ENCODE data around the gene RASSF4.
"Not testable (repeated sequence)": the region's sequence is repeated elsewhere in the genome, so short reads cannot be mapped to it uniquely, and the experiment has no call there.

The RASSF4 gene

DNA sequence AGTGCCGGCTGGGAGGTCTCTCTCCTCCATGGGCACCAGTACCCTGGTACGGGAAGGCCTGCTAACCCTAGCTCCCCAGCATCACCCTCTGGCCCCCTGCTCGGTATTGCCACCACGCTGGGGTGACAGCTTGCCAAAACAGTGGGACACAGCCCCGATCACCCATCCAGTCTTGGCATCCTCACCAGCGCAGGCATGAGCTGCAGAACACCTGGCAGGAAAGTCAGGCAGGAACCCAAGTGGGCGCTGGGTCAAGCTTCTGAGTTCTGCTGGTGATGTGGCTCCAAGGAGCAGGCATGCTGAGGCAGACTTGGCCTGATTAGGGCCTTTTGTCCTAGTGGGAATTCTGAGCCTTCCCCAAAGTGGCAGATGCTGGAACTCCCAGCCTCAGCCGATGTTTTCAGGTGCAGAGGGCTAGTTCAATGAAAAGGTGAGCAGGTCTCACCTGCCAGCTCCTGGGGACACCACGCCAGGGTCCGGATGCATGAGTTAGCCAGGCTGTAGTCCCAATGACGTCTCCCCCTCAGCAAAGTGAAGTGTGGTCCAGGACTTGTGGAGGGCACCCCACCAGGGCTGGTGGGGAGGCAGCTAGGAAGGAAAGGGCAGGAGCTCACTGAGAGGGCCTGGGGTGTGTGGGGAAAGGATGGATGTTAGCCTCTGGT is 32.6 kb downstream of the RASSF4 start:
- no peak for DNase-seq

DNA sequence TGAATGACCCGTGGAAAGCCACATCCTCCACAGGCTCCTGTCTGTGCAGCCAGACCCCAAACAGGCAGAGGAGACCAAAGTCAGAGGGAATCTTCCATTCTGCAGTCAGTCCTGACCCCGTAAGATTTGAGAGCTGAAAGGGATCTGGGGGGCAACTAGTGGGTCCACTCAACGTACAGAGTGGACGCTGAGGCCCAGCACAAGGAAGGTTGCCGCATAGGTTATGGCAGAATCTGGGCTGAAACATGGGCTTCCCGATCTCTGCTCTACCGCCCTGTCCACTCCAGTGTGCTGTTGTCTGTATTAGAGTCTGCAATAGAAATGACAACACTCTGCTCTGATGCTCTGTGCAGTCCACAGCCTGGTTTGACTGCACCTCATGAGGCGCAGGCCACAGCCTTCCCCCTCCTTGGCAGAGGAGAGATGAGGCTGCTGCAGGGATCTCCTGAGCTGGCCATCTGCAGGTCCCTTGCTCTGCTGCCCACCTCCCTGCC is 33.2 kb downstream of the RASSF4 start:
- no peak for DNase-seq

DNA sequence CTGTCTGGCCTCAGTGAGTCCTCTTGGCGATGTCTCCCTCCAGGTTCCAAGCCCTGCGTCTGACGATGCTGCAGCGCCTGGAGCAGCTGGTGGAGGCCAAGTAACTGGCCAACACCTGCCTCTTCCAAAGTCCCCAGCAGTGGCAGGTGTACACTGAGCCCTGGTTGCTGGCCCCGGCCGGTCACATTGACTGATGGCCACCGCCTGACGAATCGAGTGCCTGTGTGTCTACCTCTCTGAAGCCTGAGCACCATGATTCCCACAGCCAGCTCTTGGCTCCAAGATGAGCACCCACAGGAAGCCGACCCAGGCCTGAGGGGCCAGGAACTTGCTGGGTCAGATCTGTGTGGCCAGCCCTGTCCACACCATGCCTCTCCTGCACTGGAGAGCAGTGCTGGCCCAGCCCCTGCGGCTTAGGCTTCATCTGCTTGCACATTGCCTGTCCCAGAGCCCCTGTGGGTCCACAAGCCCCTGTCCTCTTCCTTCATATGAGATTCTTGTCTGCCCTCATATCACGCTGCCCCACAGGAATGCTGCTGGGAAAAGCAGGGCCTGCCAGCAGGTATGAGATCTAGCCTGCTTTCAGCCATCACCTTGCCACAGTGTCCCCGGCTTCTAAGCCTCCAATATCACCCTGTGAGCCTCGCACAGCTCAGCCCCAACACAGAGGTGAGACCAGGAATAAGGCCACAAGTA is 33.8 kb downstream of the RASSF4 start:
- no peak for DNase-seq

DNA sequence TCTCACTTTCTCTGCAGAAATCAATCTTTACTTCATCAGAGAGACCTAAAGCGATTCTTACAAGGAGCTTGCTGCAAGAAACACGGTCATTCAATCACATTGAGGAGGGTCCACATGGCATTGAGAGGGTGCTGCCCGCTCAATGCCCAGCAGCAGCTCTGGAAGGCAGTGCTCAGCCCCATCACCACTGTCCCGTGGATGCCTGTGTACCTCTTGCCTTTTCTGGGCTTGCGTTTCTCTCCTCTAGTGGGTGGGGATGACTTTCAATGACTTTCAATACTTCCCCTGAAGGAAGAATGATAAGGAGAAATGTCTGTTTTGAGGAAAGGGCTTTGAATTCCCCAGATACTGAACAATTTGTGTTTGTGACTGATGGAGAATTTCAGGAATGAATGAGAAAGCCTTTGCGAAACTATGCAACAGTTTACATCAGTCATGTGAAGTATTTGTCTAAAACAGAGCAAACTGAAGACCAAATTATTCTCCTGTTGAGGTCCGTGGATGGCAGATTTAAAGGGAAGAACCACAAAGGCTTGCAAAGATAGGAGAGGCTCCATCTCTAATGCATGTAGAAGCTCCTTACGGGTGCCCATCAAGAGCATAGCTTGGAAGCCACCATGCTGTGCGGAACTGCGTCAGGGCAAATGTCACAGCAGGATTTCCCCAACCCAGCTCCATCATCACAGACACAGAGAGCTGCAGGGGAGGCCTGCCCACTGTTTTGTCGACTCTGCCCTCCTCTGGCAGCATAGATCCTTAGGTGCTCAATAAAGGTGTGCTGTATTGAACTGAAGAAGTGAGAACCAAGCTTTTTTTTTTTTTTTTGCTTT is 34.5 kb downstream of the RASSF4 start:
- peak; percentile 56 for DNase-seq

DNA sequence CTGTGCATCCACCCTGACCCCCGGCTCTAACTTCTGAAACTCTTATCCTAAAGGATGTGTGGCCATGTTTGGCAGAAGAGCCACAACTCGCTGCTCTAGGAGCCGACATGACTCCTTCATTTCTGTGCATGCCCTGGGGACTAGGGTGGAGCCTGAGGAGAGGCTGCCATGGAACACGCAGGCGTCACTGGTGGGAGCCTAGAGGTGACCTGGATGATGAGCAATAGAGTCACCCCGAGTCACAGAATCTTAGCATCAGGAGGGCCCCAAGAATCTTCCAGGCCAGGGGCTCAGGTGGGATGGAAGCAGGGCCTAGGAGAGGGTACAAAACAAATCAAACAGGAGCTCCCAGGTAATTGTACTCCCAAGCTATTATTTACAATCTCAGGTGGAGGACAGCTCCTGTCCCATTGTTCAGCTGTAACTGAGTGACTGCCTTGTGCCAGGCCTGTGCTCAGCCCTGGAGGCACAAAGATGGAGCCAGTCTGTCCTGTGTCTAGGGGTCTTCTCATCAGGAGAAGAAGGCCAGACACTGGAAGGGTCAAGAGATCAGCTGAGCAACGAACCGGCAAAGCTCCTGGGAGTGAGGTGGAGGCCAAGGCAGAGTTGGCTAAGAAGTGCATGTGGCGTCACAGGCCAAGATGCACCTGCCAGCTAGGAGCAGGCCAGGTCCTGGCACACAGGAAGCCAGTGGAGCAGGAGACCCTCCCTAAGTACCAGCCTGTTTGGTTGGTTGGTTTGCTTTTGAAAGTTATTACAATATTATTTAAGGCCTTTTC is 35.3 kb downstream of the RASSF4 start:
- no peak for DNase-seq

DNA sequence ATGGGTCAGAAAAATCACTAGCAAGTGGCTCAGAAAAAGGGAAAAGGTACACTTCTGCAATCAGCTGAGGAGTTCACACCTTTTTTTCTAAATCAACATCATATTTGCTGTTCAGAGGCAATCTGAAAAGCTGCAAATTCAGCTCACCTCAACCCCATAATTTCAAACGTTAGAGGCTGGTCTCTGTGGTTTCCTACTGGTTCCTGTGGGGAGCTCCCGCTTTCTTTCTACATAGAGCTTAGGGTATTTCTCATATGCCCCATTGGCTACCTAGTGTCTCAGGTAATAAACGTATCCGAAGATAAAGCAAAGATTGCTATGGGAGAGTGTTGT is 35.9 kb downstream of the RASSF4 start:
- no peak for DNase-seq

DNA sequence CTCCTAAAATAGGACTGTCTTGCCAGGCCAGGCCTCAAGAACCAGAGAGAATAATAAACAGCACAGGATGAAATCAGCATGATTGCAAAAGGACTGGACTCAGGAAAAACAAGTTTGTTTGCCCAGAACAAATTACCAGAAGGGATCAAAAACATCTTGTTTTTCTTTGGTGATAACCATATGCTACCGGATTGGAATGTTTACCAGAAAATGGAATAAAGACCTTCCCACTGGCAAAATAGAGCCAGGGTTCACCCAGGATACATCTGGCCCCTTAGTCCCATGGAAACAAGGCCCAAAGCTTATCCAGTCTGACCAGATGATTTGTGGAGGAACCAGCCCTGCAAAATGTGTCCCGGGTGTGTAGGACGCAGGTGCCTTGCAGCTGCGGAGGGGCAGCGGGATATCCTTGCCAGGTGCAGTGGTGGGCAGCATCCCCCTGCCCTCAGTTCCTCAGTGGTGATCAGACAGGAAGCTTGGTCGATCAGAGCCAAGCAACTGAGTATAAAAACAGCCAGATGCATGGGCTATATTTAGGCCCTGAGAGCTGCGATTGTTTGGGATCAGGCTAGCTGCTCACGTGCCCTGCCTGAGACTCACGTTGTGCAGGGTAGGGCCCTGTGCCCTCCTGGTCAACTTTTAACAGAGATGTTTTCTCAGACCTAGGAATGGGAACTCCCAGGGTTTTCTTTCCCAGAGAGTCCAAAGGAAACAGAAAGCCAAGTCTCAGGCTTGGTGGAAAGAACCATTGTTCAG is 36.5 kb downstream of the RASSF4 start:
- no peak for DNase-seq

DNA sequence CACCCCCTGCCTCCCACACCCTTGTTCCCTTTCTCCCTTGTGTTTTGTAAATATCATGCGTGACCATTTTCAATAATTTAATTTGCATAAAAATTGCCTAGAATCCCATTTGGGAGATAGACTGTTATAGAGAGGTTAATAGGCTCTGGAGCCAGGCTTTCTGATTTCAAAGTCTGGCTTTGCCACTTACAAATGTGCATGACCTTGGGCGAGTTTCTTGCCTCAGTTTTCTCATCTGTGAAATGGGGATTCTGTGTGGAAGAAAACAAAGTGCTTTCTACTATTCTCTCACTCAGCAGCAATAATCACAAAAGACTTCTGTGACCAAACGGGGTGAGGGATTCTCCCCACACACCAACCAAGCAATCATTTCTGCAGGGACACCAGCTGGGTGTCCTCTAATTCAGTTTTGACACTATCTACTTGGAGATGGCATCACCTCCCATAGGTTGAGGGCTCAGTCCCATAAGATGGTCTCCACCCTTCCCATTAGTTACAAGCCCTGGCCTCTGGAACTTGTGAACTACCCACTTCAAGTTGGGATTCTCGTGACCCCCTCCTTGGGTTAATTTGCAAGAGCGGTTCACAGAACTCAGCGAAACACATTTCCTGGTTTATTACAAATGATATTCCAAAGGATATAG is 37.6 kb downstream of the RASSF4 start:
- no peak for DNase-seq

DNA sequence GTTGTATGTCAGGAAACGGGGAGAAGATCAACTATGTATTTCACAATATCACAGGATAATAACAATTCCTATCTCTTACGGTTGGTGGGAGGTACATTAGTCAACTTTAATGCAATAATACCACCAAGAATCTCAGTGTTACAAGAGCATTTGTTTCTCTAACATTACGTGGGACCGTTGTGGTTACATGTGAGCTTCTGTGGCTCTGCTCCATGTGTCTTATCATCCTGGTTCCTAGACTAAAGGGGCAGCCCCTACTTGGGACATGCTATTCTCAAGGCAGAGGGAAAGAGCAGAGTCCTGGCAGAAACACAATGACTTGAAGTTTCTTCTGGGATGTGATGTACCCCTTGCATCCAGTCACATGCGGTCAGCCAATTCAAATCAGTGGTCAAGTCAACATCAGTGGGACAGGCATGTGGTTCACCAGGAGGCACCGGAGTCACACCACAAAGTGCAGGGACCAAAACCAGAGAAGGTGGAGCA is 38.6 kb downstream of the RASSF4 start:
- DNase-seq: no peak

DNA sequence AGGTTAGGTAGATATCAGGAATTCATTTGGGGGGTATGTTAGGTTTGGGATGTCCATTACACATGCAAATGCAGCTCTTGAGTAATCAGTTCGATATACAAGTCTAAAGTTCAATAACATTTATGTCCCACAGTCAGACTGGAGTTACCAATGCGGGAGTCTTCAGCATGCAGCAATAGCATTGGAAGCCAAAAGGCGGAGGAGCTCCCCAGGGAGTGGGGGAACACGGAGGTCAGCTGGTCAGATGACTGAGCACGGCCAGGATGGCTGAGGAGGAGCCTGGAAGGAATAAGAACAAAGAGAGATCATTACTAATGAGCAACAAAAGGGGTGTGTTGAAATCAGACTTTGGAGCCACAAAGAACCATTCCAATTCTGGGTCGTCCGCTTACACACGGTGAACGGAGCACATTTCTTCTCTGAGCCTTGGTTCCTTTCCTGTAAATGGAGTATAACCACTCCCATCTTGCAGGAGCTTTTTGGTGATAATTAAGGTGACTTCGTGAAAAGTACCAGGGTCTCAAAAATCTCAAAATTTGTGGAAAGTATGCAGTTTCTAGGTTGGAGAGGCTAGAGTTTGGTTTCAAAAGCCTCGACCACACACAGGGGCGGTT is 40.6 kb downstream of the RASSF4 start:
- no peak for DNase-seq

DNA sequence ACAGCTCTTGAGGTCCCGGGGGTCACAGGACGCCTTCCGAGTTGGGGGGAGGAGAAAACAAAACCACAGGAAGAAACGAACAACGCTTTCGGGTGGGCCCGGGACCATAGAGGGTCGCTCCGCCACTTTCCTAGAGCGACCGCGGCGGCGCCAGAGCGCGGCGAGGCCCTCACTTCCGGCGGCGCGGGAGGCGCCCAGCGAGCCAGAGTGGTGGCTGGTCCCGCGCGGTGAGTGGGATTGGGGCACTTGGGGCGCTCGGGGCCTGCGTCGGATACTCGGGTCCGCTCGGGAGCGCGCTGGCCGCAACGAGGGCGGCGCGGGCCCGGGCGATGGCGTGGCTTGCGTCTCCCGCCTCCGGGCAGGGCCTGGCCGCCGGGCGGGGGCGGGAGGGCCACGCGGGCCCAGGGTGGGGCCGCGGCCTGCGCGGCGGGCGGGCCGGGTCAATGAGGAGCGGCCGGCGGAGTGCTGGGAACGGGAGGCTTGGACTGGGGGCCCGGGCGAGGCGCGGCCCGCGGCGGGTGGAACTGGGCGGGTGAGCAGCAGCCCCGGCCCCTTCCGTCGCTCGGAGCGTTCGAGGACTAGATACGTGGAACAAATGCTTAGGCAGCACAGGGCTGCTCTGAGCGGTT is 41.3 kb downstream of the RASSF4 start, which contains the start of gene ZNF22:
Gene ZNF22 (plus strand): TSS at position 172 of the 629 bp plus-strand sequence. CDS start 2,446 bp downstream, outside the sequence.
- peak; percentile 78 for DNase-seq

DNA sequence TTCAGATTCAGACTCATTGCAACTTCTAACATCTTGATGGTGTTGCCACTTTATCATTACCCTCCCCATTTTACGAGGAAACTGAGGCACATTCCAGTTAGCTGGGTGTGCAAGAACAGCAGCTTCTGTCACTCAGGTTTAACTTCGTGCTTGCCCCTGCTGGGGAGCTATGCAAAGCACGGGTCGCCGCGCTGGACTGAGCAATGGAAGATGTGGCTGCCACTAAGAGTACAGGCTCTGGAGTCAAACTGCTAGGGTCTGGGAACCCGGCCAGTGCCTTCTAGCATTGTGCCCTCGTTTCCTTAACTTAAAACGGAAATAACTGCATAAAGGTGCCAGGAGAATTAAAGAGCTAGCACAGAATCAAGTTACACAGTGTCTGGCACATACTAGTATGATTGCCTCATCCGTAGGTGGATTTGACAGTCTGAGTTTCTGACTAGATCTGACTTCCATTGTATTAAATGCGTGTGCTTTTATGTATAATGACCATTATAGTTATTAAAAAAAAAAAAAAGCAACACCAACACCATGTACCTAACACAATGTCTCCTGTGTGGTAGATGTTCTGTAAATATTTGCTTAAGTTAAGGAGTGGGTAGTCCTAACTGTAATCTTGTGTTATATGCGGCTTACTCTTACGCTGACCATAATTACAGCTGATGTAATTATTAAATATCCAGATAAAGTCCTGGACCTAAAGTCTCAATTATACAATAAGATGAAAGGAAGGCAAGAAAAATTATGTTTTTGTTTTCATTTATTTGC is 42.0 kb downstream of the RASSF4 start:
- peak; percentile 71 for DNase-seq

DNA sequence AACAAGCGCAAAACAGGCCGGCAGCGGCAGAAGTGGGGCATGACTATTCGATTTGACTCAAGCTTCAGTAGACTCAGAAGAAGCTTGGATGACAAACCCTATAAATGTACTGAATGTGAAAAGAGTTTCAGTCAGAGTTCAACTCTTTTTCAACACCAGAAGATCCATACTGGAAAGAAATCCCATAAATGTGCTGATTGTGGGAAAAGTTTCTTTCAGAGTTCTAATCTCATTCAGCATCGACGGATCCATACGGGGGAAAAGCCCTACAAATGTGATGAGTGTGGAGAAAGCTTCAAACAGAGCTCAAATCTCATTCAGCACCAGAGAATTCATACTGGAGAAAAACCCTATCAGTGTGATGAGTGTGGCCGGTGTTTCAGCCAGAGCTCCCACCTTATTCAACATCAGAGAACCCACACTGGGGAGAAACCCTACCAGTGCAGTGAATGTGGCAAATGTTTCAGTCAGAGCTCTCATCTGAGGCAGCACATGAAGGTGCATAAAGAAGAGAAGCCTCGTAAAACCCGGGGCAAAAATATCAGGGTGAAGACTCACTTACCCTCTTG is 43.9 kb downstream of the RASSF4 start:
- DNase-seq: no peak

DNA sequence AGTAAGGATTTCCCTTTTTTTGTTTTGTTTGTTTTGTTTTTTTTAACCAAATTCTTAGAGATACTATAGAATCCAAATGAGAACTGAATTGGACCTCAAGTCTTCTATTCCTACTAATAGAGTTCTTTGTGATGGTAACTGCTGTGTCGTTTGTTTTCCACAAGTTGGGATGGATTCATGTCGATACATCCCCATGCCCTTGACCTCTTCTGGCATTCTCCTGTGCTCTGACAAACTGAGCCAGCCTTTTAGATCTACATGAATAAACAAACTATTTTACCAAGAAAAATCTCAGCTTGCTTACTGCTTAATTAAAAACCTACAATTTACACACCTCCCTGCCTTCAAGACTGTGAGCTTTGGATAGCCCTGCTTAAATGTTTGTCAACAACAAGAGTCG is 45.1 kb downstream of the RASSF4 start:
- DNase-seq: no peak

DNA sequence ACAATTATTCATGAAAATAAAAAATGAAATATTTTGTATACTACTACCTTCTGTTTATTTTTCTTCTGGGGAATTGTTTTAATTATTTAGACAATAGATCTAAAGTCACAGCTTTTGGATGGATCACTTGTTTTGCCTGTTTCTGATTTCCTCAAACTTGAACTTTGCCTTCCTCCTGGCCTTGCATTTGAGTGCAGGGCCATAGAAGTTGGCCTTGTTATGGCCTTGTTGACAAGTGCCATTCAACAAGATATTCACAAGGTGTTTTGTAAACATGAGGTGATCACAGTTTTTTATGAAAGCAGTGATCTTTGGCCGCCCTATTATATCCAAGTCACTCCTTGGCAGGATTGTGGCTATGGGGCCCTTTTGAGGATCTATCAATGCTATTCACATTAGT is 45.7 kb downstream of the RASSF4 start:
- DNase-seq: no peak

DNA sequence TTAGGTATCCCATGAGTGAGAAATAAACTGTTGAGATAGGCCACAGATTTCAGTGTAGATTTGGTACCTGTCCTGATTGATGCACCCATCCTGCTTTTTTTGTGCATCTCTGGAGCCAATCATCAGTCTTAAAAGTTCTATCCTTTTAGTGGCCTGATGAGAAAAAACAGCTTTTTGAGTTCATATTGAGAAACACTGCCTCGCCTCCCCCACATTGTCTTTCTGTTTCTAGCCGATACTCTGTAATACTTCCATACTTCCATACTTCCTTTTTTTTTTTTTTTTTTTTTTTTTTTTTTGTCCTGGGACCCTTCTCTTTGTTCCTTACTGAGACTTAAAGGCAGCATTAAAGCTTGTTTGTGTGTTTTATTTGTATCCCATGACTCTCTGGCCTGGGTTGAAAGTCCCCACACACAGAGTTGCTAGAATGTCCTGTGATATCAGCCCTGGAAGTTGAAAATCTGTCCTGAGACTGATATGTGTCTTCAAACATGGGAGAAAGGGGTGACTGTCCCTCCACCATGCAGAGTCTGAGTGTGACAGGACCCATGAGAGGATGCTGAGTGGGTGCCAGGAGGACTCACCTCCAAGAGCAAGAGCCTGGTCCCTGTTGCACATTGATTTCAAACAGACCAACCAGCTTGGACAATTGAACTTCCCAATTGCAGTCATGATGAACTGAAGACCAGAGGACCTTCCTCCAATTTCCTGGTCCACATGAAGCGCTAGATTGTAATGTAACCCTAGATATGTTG is 46.9 kb downstream of the RASSF4 start:
- no peak for DNase-seq

DNA sequence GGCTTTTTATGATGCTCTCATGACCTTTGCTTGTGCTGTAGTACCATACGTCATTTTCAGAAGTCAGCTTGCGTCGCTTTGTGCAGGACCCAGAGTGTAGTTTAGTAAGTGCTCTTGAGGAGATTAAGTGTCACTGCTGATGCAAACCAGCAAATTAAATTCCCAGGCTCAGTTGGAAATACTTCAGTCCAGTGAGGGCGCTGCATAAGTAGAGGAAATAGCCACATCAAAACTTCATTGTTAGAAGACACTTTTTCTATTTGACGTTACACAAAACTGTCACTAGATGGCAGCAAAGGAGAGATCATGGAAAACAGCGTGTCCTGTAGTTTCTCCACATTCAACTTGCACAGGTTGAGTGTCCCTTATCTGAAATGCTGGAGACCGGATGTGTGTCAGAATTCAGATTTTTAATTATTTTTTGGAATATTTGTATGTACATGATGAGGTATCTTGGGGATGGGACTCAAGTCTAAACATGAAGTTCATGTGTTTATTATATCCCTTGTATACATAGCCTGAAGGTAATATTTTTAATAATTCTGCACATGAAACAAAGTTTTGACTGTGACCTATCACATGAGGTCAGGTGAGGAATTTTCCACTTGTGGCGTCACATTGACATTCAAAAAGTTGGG is 49.0 kb downstream of the RASSF4 start:
- DNase-seq: peak; percentile 85

DNA sequence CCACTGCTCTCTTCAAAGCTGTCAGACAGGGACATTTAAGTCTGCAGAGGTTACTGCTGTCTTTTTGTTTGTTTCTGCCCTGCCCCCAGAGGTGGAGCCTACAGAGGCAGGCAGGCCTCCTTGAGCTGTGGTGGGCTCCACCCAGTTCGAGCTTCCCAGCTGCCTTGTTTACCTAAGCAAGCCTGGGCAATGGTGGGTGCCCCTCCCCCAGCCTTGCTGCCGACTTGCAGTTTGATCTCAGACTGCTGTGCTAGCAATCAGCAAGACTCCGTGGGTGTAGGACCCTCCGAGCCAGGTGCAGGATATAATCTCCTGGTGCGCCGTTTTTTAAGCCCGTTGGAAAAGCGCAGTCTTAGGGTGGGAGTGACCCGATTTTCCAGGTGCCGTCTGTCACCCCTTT is 55.0 kb downstream of the RASSF4 start:
- DNase-seq: not testable (repeated sequence)
